Activated T-cell treated with anti-CD3 and anti-CD28 coated beads, Interleukin-2, amount 50 U/mL, for 72 hours (primary cell): ENCODE results near the gene PPP4R4. TPM values are rescaled to one million over a fixed set of nuclear protein-coding genes. Genes with fewer than 3 reads are reported as not detected.

Experiments
- ATAC-seq, 2 donors: fragments of 150-1000 bp; cut with Tn5 transposase; replicated peaks in 1 of 2; 2 replicates each; pipeline ENCODE4 v1.10.0; 2021; ENCODE audit warnings: moderate library complexity in 2 of 2, mild to moderate bottlenecking in 1 of 2
- DNase-seq, 2 donors: peaks; one replicate each; pipeline ENCODE4 v3.0.0; 2021 to 2022; ENCODE audit warnings: mixed read lengths in 1 of 2
- H3K27ac Mint-ChIP-seq: one replicate; pipeline ENCODE4 v1.8.0; 2022; ENCODE audit warnings: mild to moderate bottlenecking, moderate library complexity, mixed read lengths
- H3K27me3 Mint-ChIP-seq: one replicate; pipeline ENCODE4 v1.8.0; 2022; ENCODE audit warnings: low read depth, mixed read lengths
- H3K36me3 Mint-ChIP-seq, 2 donors: one replicate each; pipeline ENCODE4 v1.8.0; 2022; ENCODE audit warnings: mixed read lengths in 2 of 2, mild to moderate bottlenecking in 1 of 2; ENCODE audit not compliant: insufficient read depth in 2 of 2
- H3K4me1 Mint-ChIP-seq: one replicate; pipeline ENCODE4 v1.8.0; 2022; ENCODE audit warnings: low read depth, mixed read lengths
- H3K4me3 Mint-ChIP-seq, 2 donors: one replicate each; pipeline ENCODE4 v1.8.0; 2022; ENCODE audit warnings: mild to moderate bottlenecking in 2 of 2, mixed read lengths in 2 of 2, moderate library complexity in 2 of 2
- H3K9me3 Mint-ChIP-seq, 2 donors: one replicate each; pipeline ENCODE4 v1.8.0; 2022; ENCODE audit warnings: mixed read lengths in 2 of 2
- total RNA-seq, 2 donors: library from RNA; stranded (reverse); gene quantifications; one replicate each; pipeline ENCODE4 v1.2.3, GENCODE V29; 2022

PPP4R4 gene
- total RNA-seq, 2 donors from 2014 or later = 6.2 to 9.5 TPM

DNA sequence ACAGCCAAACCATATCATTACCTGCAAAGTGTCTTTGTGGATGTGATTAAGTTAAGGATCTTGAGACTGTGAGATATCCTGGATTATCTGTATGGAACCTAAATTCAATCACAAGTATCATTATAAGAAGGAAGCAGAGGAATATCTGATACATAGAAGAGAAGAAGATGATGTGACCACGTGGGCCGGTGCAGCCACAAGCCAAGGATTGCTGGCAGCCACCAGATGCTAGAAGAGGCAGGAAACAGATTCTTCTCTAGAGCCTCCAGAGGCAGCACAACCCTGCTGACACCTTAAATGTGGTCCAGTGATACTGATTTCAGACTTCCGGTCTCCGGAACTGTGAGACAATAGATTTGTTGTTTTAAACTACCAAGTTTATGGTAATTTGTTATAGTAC, 38.6 kb upstream of the PPP4R4 start:
- no peak overlapping the region for H3K27ac Mint-ChIP-seq
- H3K36me3 Mint-ChIP-seq = peaks cover 4 to 5% of the 10 kb centered on the region in 2 donors
- peaks cover 5% of the 10 kb centered on the region in 2 donors for H3K9me3 Mint-ChIP-seq
- DNase-seq (no peak), ATAC-seq (no peak)
- H3K4me1 Mint-ChIP-seq = peaks cover 4% of the 10 kb centered on the region
- H3K4me3 Mint-ChIP-seq = no peak overlapping the region
- peaks cover 26% of the 10 kb centered on the region for H3K27me3 Mint-ChIP-seq

DNA sequence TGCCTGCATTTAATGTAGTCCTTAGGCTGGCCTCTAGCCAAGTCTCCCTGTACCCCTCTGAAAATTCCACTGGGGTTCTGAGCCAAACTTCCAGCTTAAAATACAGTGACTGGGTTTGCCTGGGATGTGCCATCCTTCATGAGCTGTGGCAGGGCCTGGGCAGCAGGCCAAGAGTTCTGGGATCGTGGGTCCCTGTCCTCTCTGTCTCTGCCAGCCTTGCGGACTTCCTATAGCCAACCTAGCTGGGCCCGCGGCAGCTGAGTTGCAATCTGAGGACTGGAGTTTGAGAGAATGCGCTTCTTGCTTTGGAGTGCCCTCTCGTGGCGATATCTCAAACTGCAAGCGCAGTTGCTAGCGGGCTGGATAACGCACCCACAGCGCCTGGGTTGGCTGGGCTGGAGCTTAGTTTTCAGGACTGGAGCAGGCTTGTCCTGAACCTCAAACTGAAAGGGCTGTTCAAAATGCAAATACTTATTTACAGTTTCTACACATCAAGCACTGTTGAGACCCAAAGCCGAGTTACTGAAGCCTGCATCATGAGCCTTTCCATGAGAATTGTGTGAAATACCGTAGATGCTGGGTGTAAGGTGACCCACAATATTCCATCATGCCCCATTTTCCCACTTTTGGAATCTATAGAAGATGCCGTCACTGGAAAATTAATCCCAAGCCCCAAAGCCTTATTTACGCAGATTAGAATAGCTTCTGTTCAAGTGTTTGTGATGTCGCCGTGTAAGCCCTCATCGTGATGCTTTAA, 37.4 kb upstream of the PPP4R4 start:
- H3K27ac Mint-ChIP-seq = no peak overlapping the region
- peaks cover 5% of the 10 kb centered on the region in 2 donors for H3K9me3 Mint-ChIP-seq
- peaks cover 3% of the 10 kb centered on the region for H3K4me1 Mint-ChIP-seq
- peak; percentile 88 to 93 for ATAC-seq
- H3K27me3 Mint-ChIP-seq = peaks cover 26% of the 10 kb centered on the region
- no peak overlapping the region for H3K4me3 Mint-ChIP-seq
- H3K36me3 Mint-ChIP-seq = peaks cover 4 to 5% of the 10 kb centered on the region in 2 donors
- peak; percentile 84 to 87 for DNase-seq

DNA sequence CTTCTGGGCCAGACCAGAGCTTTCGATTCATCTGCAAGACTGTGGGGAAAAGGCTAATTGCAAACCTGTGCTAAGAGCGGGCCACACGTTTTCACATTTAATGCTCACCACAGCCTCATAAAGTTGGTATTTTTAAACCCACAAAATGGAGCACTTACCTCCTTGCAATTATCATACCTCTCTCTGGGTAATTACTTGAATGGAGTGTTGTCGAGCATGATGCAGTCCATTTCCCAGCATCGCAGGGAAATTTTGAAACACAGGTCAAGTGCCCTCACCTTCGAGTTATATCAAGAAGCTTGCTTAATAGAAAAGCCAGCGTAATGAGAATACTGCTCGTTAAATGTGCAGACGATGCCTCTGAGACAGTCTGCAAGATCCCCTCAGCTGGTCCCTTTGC, 35.9 kb upstream of the PPP4R4 start:
- peaks cover 5% of the 10 kb centered on the region in 2 donors for H3K9me3 Mint-ChIP-seq
- no peak overlapping the region for H3K4me3 Mint-ChIP-seq
- no peaks in the 10 kb centered on the region for H3K4me1 Mint-ChIP-seq
- H3K36me3 Mint-ChIP-seq = peaks cover 4 to 5% of the 10 kb centered on the region in 2 donors
- ATAC-seq (no peak), DNase-seq (no peak)
- H3K27me3 Mint-ChIP-seq = peaks cover 25% of the 10 kb centered on the region
- H3K27ac Mint-ChIP-seq = no peak overlapping the region

DNA sequence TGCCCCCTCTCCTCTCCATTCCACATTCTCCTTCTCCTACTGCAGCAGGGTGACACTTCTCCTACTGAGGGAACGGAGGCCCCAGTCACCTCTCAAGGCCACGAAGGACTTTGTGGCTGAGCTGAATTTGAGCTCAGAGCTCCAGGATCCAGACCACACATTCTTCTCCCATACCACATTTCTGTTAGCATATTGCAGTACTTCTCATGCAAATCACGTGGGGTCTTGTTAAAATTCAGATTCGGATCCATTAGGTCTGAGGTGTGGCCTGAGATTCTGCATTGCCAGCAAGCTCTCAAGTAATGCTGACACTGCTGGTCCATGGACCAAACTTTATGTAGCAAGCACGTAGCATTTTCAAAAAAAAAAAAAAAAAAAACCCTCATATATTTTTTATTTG, 35.1 kb upstream of the PPP4R4 start:
- Mint-ChIP-seq H3K4me1 (no peaks in the 10 kb centered on the region), H3K4me3 (no peak overlapping the region), H3K9me3 (peaks cover 5% of the 10 kb centered on the region in 2 donors), H3K36me3 (peaks cover 4 to 5% of the 10 kb centered on the region in 2 donors), H3K27ac (no peak overlapping the region), H3K27me3 (peaks cover 18% of the 10 kb centered on the region)
- DNase-seq (no peak), ATAC-seq (no peak)

DNA sequence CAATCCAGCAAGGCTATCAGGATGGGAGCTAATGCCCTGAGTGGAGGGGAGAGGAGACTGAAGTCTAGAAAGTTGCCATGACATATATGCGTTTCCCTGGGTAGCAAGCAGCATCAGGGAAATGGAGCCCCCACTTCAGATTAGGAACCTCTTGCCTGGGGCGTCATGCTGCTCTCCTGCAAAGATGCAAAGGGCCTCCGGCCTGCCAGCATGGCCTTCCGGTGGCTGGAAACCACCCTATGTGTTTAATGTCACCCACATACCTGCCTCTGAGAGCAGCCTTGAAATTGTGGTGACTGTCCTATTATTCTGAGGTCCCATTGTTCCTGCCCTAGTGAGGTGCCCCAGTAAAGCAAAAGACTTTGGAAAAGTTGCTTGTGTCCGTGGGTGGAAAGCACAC, 34.7 kb upstream of the PPP4R4 start:
- Mint-ChIP-seq H3K4me1 (peaks cover 2% of the 10 kb centered on the region), H3K4me3 (no peak overlapping the region), H3K27ac (no peak overlapping the region), H3K9me3 (peaks cover 5% of the 10 kb centered on the region in 2 donors), H3K27me3 (peaks cover 17% of the 10 kb centered on the region), H3K36me3 (peaks cover 4 to 5% of the 10 kb centered on the region in 2 donors)
- DNase-seq = no peak
- no peak for ATAC-seq

DNA sequence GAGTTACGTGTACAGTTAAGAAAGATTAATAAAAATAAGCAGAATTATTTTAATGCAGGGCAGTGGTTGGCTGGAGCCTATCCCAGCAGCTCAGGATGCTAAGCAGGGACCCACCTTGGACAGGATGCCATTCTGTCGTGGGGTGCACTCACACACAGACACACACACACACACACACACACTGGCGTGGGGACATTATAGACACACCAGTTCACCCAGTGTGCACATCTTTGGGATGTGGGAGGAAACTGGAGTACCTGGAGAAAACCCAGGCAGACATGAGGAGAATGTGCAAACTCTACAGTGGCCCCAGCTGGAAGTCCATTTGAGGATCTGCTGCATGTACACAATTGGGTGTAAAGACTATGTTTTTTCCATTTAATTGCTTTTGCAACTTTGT, 31.9 kb upstream of the PPP4R4 start:
- H3K27ac Mint-ChIP-seq = no peak overlapping the region
- no peaks in the 10 kb centered on the region for H3K9me3 Mint-ChIP-seq
- H3K36me3 Mint-ChIP-seq = no peaks in the 10 kb centered on the region
- H3K27me3 Mint-ChIP-seq = peaks cover 5% of the 10 kb centered on the region
- no peak overlapping the region for H3K4me3 Mint-ChIP-seq
- peaks cover 12% of the 10 kb centered on the region for H3K4me1 Mint-ChIP-seq
- ATAC-seq (no peak), DNase-seq (no peak)

DNA sequence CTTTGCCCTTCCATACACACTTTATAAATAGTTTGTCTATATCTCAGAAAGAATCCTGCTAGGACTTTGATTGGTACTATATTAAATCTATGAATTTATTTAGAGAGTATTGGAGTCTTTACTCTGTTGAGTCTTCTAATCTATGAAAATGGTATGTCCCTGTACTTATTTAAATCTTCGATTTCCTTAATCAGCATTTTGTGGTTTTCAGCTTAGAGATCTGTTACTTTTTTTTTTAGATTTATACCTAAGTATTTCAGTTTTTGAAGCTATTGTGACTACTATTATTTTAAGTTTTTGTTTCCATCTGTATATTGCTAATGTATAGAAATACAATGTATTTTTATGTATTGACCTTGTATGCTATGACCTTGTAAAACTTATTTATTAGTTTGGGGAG, 31.3 kb upstream of the PPP4R4 start:
- ATAC-seq (no peak), DNase-seq (no peak)
- Mint-ChIP-seq H3K27ac (no peak overlapping the region), H3K4me3 (no peak overlapping the region), H3K4me1 (peaks cover 18% of the 10 kb centered on the region), H3K36me3 (no peaks in the 10 kb centered on the region), H3K9me3 (no peaks in the 10 kb centered on the region), H3K27me3 (peaks cover 5% of the 10 kb centered on the region)

DNA sequence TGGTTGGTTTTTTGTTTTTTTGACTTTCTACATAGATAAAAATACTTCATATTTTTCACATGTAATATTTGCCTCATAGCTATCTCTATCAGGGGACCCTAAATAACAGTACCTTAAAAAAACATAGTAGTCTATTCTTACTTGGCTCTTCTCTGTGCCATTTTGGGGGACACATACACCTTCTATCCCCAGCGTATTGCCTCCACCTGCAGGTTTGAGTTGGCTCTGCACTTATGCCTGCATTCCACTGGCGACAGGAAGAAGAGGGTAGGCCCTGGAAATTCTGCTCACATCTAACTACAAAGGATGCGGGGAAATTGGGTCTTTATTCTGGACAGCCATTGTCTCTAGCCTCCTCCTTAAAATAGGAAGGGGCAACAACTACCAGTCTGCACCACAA, 30.9 kb upstream of the PPP4R4 start:
- peaks cover 5% of the 10 kb centered on the region for H3K27me3 Mint-ChIP-seq
- DNase-seq = peak in 1 of 2 donors; percentile 16

DNA sequence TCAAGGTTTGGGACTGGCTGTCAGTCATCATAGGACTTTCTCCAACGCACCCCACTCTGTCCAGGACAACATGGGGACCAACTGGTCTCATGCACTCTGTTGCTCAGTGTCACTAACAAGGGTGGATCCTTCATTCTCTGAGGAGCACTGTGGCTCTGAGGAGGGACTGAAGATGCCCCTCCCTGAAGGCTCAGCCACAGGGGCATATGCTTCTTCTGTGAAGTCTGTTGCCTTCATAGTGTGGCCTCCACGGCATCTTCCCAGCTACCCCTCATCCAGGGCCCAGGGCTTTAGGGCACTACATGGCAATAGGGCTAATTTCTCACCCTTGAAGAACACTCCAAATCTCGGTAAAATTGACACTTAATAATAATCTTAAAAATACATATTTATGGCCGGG, 30.4 kb upstream of the PPP4R4 start:
- DNase-seq (no peak), ATAC-seq (no peak)
- H3K27ac Mint-ChIP-seq = no peak overlapping the region
- H3K4me1 Mint-ChIP-seq = peaks cover 18% of the 10 kb centered on the region
- no peak overlapping the region for H3K4me3 Mint-ChIP-seq
- no peaks in the 10 kb centered on the region for H3K9me3 Mint-ChIP-seq
- no peaks in the 10 kb centered on the region for H3K36me3 Mint-ChIP-seq
- H3K27me3 Mint-ChIP-seq = peaks cover 4% of the 10 kb centered on the region

More for the DNA sequence above, 30.9 kb upstream of the PPP4R4 start:
- Mint-ChIP-seq H3K4me3 (no peak overlapping the region), H3K27ac (no peak overlapping the region), H3K9me3 (no peaks in the 10 kb centered on the region), H3K4me1 (peaks cover 18% of the 10 kb centered on the region), H3K36me3 (no peaks in the 10 kb centered on the region)
- ATAC-seq = peak in 1 of 2 donors; percentile 53

DNA sequence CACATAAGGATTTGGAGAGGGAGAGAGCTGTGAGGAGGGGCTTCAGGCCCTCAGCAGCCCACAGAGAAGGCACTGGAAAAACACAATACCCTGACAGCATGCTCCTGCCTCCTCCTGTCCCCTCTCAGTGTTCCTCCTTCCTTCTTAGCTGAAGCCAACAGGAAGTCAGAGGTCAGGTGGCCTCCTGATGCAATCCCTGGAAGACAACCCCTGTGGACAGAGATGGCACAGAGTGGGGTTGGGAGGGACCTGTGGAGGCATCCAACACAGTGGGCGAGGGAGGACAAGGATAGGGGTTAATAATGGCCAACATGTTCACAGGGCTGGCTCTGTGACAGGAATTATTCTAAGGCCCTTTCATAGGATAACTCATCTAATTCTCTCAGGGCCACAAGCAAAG, 29.4 kb upstream of the PPP4R4 start:
- no peaks in the 10 kb centered on the region for H3K36me3 Mint-ChIP-seq
- no peaks in the 10 kb centered on the region for H3K9me3 Mint-ChIP-seq
- no peaks in the 10 kb centered on the region for H3K27me3 Mint-ChIP-seq
- DNase-seq (no peak), ATAC-seq (peak in 1 of 2 donors; percentile 33)
- peaks cover 18% of the 10 kb centered on the region for H3K4me1 Mint-ChIP-seq
- no peak overlapping the region for H3K27ac Mint-ChIP-seq
- no peak overlapping the region for H3K4me3 Mint-ChIP-seq

DNA sequence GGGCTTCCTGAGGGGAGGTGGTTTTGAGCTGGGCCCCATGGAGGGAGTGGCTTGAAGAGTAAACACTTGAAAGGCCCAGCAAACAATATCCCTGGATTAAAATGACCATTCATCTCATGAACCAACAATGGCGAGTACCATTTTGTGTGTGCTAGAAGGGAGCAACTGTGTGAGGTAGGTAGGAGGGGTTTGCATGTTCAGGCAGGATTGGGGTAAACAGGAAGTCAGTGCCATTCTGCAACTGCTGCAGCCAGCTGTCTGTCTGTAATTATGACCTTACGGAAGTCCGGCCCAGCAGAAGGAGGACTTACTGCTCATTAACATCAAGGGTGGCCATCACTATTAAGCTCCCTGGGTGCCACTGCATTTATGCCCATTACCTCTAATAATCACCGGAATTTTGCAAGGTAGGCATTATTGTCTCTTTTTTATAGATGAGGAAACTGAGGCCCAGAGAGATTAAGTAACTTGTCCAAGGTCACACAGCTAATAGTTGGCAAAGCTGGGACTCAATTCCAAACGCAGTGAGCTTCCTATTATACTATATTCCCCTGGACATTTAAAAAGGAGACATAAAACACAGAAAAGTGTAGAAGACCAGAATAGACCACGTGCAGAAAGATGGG, 28.1 kb upstream of the PPP4R4 start:
- peak in 1 of 2 donors; percentile 19 for ATAC-seq
- Mint-ChIP-seq H3K27ac (no peak overlapping the region), H3K36me3 (no peaks in the 10 kb centered on the region)

DNA sequence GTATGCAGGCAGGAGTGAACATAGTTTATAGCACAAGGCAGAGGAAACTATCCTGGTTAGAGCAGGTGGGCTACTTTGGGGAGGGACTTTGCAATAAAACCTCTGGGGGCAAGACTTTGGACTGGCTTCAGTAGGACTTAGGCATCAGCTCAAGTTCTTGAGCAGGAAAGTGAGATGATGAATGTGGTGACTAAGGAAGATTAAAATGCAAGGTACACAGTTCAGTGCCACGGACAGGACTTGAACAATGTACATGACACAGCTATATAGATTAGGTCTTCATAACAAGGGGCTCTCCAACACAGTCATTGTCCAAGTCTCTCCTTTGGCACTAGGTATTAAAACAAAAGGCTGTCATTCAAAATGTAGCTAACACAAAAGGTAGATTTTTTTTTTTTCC, 21.4 kb upstream of the PPP4R4 start:
- H3K4me3 Mint-ChIP-seq = no peak overlapping the region
- H3K36me3 Mint-ChIP-seq = no peaks in the 10 kb centered on the region
- H3K4me1 Mint-ChIP-seq = peaks cover 3% of the 10 kb centered on the region
- H3K27me3 Mint-ChIP-seq = peaks cover 8% of the 10 kb centered on the region
- no peak overlapping the region for H3K27ac Mint-ChIP-seq
- peaks cover 0 to 4% of the 10 kb centered on the region in 2 donors for H3K9me3 Mint-ChIP-seq
- ATAC-seq (no peak), DNase-seq (no peak)

More for the DNA sequence above, 28.1 kb upstream of the PPP4R4 start:
- Mint-ChIP-seq H3K9me3 (no peaks in the 10 kb centered on the region), H3K4me3 (no peak overlapping the region), H3K27me3 (peaks cover 2% of the 10 kb centered on the region), H3K4me1 (peaks cover 18% of the 10 kb centered on the region)
- no peak for DNase-seq

DNA sequence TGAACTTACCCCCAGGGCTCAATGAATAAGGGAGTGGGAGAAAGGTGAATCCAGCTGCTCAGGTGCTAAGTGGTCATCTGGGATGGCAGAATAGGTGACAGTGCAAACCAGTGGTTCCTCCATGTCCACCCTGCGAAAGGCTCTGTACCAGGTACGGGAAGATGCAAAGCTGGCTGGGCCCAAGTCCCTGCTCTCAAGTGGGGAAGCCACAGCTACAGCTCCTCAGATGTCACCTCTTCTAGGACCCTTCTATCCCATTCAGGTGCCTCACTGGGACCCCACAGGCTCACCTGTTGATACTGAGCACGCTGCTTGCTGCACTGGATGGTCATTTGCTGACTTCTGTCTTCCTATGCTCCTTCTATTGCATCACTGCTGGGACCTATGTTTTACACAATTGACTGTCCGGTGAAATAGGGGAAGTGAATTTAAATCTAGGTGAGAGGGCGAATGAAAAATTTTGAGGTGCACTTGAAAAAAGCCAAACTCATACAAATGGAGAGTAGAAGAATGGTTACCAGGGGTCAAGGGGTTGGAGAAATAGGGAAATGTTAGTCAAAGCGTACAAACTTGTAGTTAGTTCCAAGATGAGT, 20.3 kb upstream of the PPP4R4 start:
- Mint-ChIP-seq H3K27ac (no peak overlapping the region), H3K36me3 (no peaks in the 10 kb centered on the region), H3K27me3 (peaks cover 8% of the 10 kb centered on the region), H3K4me3 (no peak overlapping the region), H3K9me3 (peaks cover 0 to 4% of the 10 kb centered on the region in 2 donors), H3K4me1 (peaks cover 14% of the 10 kb centered on the region)
- DNase-seq (no peak), ATAC-seq (no peak)
